Measurements from ENCODE around the gene PSMB2. TPM values are rescaled to one million over a fixed set of nuclear protein-coding genes. Genes with fewer than 3 reads are reported as not detected.

PSMB2 gene
- total RNA-seq, 1 donor from 2014 or later = 98.6 TPM

GRCh38 chr1:35561972-35562680, 79.2 kb downstream of the PSMB2 start:
- no peak for DNase-seq (ENCODE audit: low read depth)
- Histone ChIP-seq H3K27me3 (ENCODE audit: insufficient read depth, low read length) (no peaks in the 10 kb centered on the region), H3K9me3 (ENCODE audit: insufficient read depth, low read depth, low read length) (no peaks in the 10 kb centered on the region), H4K20me1 (ENCODE audit: insufficient read depth, low read length) (peaks cover 85% of the 10 kb centered on the region), H3K4me3 (ENCODE audit: insufficient read depth, low read depth, low read length) (no peak overlapping the region), H3K36me3 (ENCODE audit: insufficient read depth, low read length) (peaks cover 8% of the 10 kb centered on the region), H3K9ac (ENCODE audit: low read length) (no peak overlapping the region), H3K79me2 (ENCODE audit: insufficient read depth, low read length) (peaks cover 45% of the 10 kb centered on the region), H3K27ac (ENCODE audit: low read depth, low read length) (no peak overlapping the region), H2AFZ (ENCODE audit: low read depth, low read length) (no peak overlapping the region), H3K4me1 (ENCODE audit: insufficient read depth, low read length) (peaks cover 14% of the 10 kb centered on the region), H3K4me2 (ENCODE audit: low read length) (peak overlapping the region; percentile 63)
- peaks cover 5% of the 10 kb centered on the region for H3K4me1 Mint-ChIP-seq (ENCODE audit: low read depth, unreplicated experiment)
- no peak overlapping the region for H3K27ac Mint-ChIP-seq (ENCODE audit: unreplicated experiment)
- no peaks in the 10 kb centered on the region for H3K27me3 Mint-ChIP-seq (ENCODE audit: low read depth, unreplicated experiment)
- no peak for FAIRE-seq
- H3K36me3 Mint-ChIP-seq (ENCODE audit: low read depth, unreplicated experiment) = peaks cover 10% of the 10 kb centered on the region
- H3K9me3 Mint-ChIP-seq (ENCODE audit: unreplicated experiment) = no peaks in the 10 kb centered on the region
- H3K4me3 Mint-ChIP-seq (ENCODE audit: unreplicated experiment) = no peak overlapping the region
- TF ChIP-seq EZH2 (IDR thresholded peaks at IDR 0.05; ENCODE audit: insufficient read depth, low read length) (no peak), CTCF (IDR thresholded peaks at IDR 0.05; ENCODE audit: insufficient read depth, low read depth, low read length) (no peak)

- no peak for DNase-seq (ENCODE audit: low read depth)
- Histone ChIP-seq H4K20me1 (ENCODE audit: insufficient read depth, low read length) (peaks cover 79% of the 10 kb centered on the region), H3K27ac (ENCODE audit: low read depth, low read length) (no peak overlapping the region), H3K79me2 (ENCODE audit: insufficient read depth, low read length) (peaks cover 52% of the 10 kb centered on the region), H3K4me3 (ENCODE audit: insufficient read depth, low read depth, low read length) (no peak overlapping the region), H3K27me3 (ENCODE audit: insufficient read depth, low read length) (no peaks in the 10 kb centered on the region), H3K9me3 (ENCODE audit: insufficient read depth, low read depth, low read length) (no peaks in the 10 kb centered on the region), H3K4me2 (ENCODE audit: low read length) (peak overlapping the region; percentile 63), H2AFZ (ENCODE audit: low read depth, low read length) (no peak overlapping the region), H3K9ac (ENCODE audit: low read length) (peak overlapping the region; percentile 10), H3K36me3 (ENCODE audit: insufficient read depth, low read length) (peaks cover 8% of the 10 kb centered on the region), H3K4me1 (ENCODE audit: insufficient read depth, low read length) (peaks cover 18% of the 10 kb centered on the region)
- no peak for TF ChIP-seq EZH2 (IDR thresholded peaks at IDR 0.05; ENCODE audit: insufficient read depth, low read length)
- no peak for TF ChIP-seq CTCF (IDR thresholded peaks at IDR 0.05; ENCODE audit: insufficient read depth, low read depth, low read length)
- Mint-ChIP-seq H3K9me3 (ENCODE audit: unreplicated experiment) (no peaks in the 10 kb centered on the region), H3K36me3 (ENCODE audit: low read depth, unreplicated experiment) (peaks cover 10% of the 10 kb centered on the region), H3K27me3 (ENCODE audit: low read depth, unreplicated experiment) (no peaks in the 10 kb centered on the region), H3K4me1 (ENCODE audit: low read depth, unreplicated experiment) (peaks cover 8% of the 10 kb centered on the region), H3K27ac (ENCODE audit: unreplicated experiment) (no peak overlapping the region), H3K4me3 (ENCODE audit: unreplicated experiment) (peak overlapping the region; percentile 28)
- FAIRE-seq = no peak
Observed at GRCh38 chr1:35561297-35561971, 79.9 kb downstream of the PSMB2 start.

Data from astrocyte (in vitro differentiated cells and primary cell).